ENCODE data around the gene TRIM63. TPM values are rescaled to one million over a fixed set of nuclear protein-coding genes. Genes with fewer than 3 reads are reported as not detected.

TRIM63 gene
- total RNA-seq, 2 donors from 2014 or later, result not detected

DNA sequence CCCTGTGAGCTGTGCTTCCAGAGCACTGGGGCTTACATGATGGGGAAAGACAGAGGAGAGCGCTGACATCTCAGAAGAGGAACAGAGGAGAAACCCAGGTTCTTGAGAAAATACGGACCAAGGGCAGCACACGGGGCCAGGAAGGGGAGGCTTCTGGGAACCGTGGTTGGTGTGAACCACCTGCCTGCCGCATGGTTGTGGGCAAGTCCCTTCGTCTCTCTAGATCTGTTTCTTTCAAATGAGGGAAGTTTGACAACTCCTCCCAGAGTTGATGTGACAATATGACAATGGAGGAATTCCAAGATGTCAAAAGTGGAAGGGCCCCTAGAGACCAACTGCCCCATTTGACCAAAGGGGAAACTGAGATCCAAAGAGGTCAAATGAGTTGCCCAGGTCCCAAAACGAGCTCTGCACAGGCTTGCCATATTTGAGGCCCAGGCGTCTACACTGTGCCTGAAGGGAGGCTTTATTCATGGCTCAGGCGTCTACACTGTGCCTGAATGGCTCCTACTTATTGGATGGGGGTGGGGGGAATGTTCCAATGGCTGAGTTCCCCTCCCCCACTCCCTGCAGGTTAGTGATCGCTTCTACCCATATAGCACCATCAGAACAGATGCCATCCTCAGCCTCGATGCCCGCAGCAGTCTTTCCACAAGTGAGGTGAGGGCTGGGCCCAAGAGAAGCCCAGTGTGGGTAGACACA, 34.6 kb downstream of the TRIM63 start:
- DNase-seq (no peak), ATAC-seq (no peak)
- Mint-ChIP-seq H3K27me3 (peaks cover 30% of the 10 kb centered on the region), H3K36me3 (ENCODE audit: low read depth) (no peaks in the 10 kb centered on the region), H3K4me1 (peaks cover 13% of the 10 kb centered on the region), H3K4me3 (no peak overlapping the region), H3K27ac (no peak overlapping the region)
- H3K9me3 ChIP-seq (ENCODE audit: control insufficient read depth, low read length, poor library complexity, severe bottlenecking), result no peaks in the 10 kb centered on the region

DNA sequence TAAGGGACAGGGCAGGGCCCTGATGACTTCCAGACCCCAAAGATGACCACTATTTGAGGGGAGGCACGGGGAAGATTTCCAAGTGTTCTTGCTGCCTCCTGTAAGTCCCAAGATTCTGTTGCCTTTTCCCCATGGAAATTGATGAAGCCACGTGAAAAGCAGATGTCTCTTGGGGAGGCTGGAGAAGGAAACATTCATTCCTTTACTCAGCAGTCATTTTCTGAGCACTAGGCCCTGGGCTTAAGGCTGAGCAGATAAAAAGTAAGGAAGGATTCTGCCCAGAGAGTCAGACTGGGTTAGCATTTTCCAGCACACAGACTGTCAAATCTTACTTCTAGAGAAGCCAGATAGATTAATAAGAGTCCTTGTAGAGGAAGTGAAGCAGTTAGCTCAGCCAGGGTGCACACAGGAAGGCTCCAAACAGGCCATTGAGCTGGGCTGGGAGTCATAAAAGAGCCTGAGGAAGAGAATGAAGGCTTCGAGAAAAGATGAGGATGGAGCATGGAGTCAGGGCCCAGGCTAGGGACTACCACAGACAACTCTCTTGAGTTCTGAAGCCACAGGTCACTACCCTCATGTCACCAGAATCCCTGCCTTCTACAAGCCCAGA, 35.7 kb downstream of the TRIM63 start:
- peaks cover 17% of the 10 kb centered on the region for H3K4me1 Mint-ChIP-seq

GRCh38 chr1:26031196-26031595, 36.2 kb downstream of the TRIM63 start:
- no peak overlapping the region for H3K4me3 Mint-ChIP-seq
- H3K27ac Mint-ChIP-seq, result no peak overlapping the region
- peaks cover 25% of the 10 kb centered on the region for H3K27me3 Mint-ChIP-seq
- no peak for DNase-seq
- ATAC-seq, result no peak
- H3K9me3 ChIP-seq (ENCODE audit: control insufficient read depth, low read length, poor library complexity, severe bottlenecking), result no peaks in the 10 kb centered on the region
- H3K4me1 Mint-ChIP-seq, result peaks cover 17% of the 10 kb centered on the region
- no peaks in the 10 kb centered on the region for H3K36me3 Mint-ChIP-seq (ENCODE audit: low read depth)

More for the DNA sequence above, 35.7 kb downstream of the TRIM63 start:
- Mint-ChIP-seq H3K36me3 (ENCODE audit: low read depth) (no peaks in the 10 kb centered on the region), H3K4me3 (no peak overlapping the region), H3K27me3 (peaks cover 30% of the 10 kb centered on the region), H3K27ac (no peak overlapping the region)
- ATAC-seq (no peak), DNase-seq (no peak)
- H3K9me3 ChIP-seq (ENCODE audit: control insufficient read depth, low read length, poor library complexity, severe bottlenecking), result no peaks in the 10 kb centered on the region

GRCh38 chr1:26029864-26030481, 37.5 kb downstream of the TRIM63 start:
- H3K27me3 Mint-ChIP-seq, result peaks cover 23% of the 10 kb centered on the region
- ATAC-seq, result no peak
- H3K27ac Mint-ChIP-seq, result no peak overlapping the region
- no peaks in the 10 kb centered on the region for H3K9me3 ChIP-seq (ENCODE audit: control insufficient read depth, low read length, poor library complexity, severe bottlenecking)
- peaks cover 10% of the 10 kb centered on the region for H3K4me1 Mint-ChIP-seq
- H3K36me3 Mint-ChIP-seq (ENCODE audit: low read depth), result no peaks in the 10 kb centered on the region
- DNase-seq, result no peak
- H3K4me3 Mint-ChIP-seq, result no peak overlapping the region

DNA sequence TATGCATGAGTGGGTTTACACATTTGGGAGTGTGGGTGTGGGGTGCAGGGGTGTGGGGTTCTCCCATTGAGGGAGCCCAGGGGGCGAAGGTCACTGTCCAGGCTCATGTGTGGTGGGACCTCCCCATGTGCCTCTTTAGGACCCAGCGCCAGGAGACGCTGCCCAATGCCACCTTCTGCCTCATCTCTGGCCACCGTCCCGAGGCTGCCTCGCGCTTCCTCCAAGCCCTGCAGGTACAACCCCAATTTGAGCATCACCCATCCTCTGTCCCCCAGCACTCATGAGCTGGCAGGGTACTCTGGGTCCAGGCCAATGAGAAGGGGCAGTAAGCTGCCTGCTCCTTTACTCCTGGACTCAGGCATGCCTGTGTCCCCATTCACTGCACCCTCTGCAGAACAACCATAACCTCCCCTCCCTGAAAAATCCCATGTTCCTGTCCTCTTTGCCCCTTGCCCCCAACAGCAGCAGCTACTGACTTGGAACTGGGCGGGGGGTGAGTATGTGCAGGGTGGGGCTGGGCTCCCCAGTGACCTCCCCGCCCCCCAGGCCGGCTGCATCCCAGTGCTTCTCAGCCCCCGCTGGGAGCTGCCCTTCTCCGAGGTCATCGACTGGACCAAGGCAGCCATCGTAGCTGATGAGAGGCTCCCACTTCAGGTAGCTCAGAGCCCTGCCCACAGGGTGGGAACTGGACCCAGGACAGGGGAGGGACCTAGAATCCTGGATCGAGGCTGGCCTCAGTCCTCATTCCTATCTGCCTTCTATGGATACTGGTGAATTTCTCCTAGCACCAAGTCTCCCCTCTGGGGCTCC, 38.2 kb downstream of the TRIM63 start:
- Mint-ChIP-seq H3K36me3 (ENCODE audit: low read depth) (no peaks in the 10 kb centered on the region), H3K27ac (no peak overlapping the region), H3K4me3 (no peak overlapping the region), H3K27me3 (peaks cover 20% of the 10 kb centered on the region), H3K4me1 (peaks cover 5% of the 10 kb centered on the region)
- DNase-seq, result no peak
- H3K9me3 ChIP-seq (ENCODE audit: control insufficient read depth, low read length, poor library complexity, severe bottlenecking), result no peaks in the 10 kb centered on the region
- no peak for ATAC-seq

DNA sequence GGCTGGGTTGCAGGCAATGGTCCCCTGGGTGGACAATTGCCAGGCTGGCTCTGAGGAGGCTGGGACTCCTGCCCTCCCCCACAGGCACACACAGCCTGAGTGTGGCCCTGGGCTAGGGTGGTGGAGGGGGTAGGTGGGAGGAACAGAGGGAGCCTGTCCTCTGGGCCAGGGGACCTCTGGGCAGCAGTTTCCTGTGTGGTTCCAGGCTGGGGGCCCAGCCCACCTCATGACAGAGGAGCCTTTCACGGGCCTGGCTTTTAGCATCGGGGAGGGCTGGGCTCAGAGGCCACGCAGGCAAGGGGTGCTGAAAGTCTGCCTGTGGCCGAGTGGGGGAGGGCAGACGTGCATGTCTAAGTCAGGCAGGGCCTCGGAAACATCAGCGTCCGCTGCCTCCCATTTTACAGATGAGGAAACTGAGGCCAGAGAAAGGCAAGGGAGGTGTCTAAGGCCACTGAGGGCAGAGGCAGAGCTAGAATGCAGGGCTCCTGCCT, 38.9 kb downstream of the TRIM63 start:
- ATAC-seq (no peak), DNase-seq (no peak)
- H3K9me3 ChIP-seq (ENCODE audit: control insufficient read depth, low read length, poor library complexity, severe bottlenecking), result no peaks in the 10 kb centered on the region
- H3K27me3 Mint-ChIP-seq, result peaks cover 18% of the 10 kb centered on the region
- no peak overlapping the region for H3K4me3 Mint-ChIP-seq
- no peak overlapping the region for H3K27ac Mint-ChIP-seq
- H3K36me3 Mint-ChIP-seq (ENCODE audit: low read depth), result no peaks in the 10 kb centered on the region
- H3K4me1 Mint-ChIP-seq, result peaks cover 5% of the 10 kb centered on the region

DNA sequence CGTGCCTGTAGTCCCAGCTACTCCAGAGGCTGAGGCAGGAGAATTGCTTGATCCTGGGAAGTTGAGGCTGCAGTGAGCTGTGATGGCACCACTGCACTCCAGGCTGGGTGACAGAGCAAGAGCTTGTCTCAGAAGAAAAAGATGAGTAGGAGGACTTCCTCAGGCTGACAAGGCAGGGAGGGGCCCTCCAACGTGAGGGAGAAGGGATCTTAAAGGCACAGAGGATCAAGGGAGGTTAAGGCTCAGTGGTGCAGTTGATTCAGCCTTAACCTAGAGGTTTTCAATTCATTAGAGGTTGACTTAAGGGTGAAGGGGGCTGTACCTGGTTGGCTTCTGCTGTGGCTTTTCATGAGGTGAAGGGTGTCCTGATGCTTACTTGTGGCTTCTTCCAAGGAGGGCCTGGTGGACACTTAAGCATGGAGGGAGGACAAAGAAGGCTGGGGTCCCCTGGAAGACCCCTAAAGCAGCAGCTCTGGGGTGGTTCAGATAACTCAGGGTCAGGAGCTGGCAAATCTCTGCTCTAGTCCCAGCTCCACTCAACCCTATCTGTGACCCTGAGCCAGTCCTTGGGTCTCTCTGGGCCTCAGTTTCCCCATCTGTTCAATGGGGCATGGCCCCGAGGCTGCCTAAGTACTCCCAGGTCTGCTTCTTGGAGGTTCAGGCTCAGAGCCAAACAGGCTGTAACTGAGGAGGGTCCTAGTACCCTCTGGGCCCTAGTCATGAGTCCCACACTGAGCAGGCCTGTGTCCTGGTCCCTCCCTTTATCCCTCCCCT, 39.5 kb downstream of the TRIM63 start:
- DNase-seq, result no peak
- peaks cover 18% of the 10 kb centered on the region for H3K27me3 Mint-ChIP-seq
- no peak overlapping the region for H3K4me3 Mint-ChIP-seq
- no peak for ATAC-seq
- H3K9me3 ChIP-seq (ENCODE audit: control insufficient read depth, low read length, poor library complexity, severe bottlenecking), result no peaks in the 10 kb centered on the region
- H3K27ac Mint-ChIP-seq, result no peak overlapping the region
- no peaks in the 10 kb centered on the region for H3K36me3 Mint-ChIP-seq (ENCODE audit: low read depth)
- H3K4me1 Mint-ChIP-seq, result peaks cover 5% of the 10 kb centered on the region

DNA sequence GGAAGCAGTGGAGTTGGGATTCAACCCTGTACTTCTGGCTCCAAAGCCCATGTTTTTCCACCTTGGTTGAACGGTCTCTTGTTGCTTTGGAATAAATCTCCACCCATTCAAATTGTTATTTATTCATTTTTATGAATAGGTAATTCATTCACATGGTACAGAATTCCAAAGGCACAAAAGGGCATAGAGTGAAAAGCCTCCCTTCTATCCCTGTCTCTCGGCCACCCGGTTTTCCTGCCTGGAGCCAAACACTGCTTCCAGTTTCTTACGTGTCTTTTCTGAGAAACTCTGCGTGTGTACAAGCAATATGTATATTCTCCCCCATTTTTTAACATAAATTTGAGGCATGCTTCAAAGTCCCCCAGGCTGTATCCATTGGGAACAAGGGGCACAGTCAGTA, 41.9 kb downstream of the TRIM63 start:
- Mint-ChIP-seq H3K27ac (no peak overlapping the region), H3K4me3 (no peak overlapping the region), H3K27me3 (peaks cover 2% of the 10 kb centered on the region), H3K4me1 (peaks cover 5% of the 10 kb centered on the region), H3K36me3 (ENCODE audit: low read depth) (no peaks in the 10 kb centered on the region)
- ATAC-seq (no peak), DNase-seq (no peak)
- H3K9me3 ChIP-seq (ENCODE audit: control insufficient read depth, low read length, poor library complexity, severe bottlenecking), result no peaks in the 10 kb centered on the region

- H3K36me3 Mint-ChIP-seq (ENCODE audit: low read depth), result no peaks in the 10 kb centered on the region
- no peaks in the 10 kb centered on the region for H3K9me3 ChIP-seq (ENCODE audit: control insufficient read depth, low read length, poor library complexity, severe bottlenecking)
- no peak overlapping the region for H3K4me3 Mint-ChIP-seq
- H3K27me3 Mint-ChIP-seq, result no peaks in the 10 kb centered on the region
- ATAC-seq, result no peak
- peaks cover 5% of the 10 kb centered on the region for H3K4me1 Mint-ChIP-seq
- DNase-seq, result no peak
- H3K27ac Mint-ChIP-seq, result no peak overlapping the region
Observed at GRCh38 chr1:26025060-26025459, 42.4 kb downstream of the TRIM63 start.

DNA sequence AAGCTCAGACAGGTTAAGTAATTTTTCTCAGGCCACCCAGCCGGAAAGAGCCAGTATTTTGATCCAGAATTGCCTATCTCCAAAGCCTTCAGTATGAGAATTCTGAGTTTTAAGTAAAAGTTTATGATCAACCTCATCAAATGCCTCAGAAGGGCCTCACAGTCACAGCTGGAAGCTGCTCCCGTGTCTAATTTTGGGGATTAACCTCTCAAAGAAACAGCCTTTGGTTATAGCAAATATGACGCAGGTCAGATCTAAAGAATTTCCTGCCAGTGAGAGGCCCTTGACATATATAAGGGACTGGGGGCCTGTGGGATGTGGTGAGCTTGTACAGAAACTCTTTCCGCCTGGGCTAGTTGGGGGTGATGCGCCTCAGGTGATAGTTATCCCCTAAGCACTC, 43.6 kb downstream of the TRIM63 start:
- H3K36me3 Mint-ChIP-seq (ENCODE audit: low read depth), result no peaks in the 10 kb centered on the region

DNA sequence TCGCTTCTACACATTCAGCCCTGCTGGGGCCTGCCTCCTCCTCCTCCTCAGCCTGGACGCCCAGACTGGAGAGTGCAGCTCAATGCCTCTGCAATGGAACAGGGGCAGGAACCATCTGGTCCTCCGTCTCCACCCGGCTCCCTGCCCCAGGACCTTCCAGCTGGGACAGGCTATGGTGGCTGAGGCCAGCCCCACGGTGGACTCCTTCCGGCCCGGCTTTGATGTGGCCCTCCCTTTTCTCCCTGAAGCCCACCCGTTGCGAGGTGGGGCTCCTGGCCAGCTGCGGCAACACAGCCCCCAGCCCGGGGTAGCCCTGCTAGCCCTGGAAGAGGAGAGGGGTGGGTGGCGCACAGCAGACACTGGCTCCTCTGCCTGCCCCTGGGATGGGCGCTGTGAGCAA, 44.4 kb downstream of the TRIM63 start:
- H3K9me3 ChIP-seq (ENCODE audit: control insufficient read depth, low read length, poor library complexity, severe bottlenecking), result no peaks in the 10 kb centered on the region

More for the DNA sequence above, 43.6 kb downstream of the TRIM63 start:
- DNase-seq (no peak), ATAC-seq (no peak)
- no peaks in the 10 kb centered on the region for H3K9me3 ChIP-seq (ENCODE audit: control insufficient read depth, low read length, poor library complexity, severe bottlenecking)
- Mint-ChIP-seq H3K27me3 (peaks cover 5% of the 10 kb centered on the region), H3K4me1 (peaks cover 5% of the 10 kb centered on the region), H3K4me3 (no peak overlapping the region), H3K27ac (no peak overlapping the region)

DNA sequence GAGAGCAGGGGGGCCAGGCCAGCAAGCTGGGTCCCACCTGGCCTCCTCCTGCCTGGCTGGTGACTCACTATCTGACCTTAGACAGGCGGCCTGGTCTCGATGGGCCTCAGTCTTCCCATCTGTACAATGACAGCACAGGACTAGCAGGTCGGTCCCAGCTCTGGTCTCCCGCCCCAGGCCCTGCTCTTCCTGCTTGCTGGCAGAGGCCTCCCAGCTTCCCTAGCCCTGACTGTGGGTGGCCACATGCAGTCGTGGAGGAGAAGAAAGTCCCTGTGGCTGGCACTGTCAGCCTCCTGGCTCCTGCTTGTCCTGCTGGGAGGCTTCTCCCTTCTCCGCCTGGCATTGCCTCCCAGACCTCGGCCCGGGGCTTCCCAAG, 45.0 kb downstream of the TRIM63 start:
- H3K36me3 Mint-ChIP-seq (ENCODE audit: low read depth), result no peaks in the 10 kb centered on the region
- peaks cover 9% of the 10 kb centered on the region for H3K27me3 Mint-ChIP-seq
- H3K9me3 ChIP-seq (ENCODE audit: control insufficient read depth, low read length, poor library complexity, severe bottlenecking), result no peaks in the 10 kb centered on the region
- ATAC-seq, result no peak
- H3K4me3 Mint-ChIP-seq, result no peak overlapping the region
- H3K27ac Mint-ChIP-seq, result no peak overlapping the region
- H3K4me1 Mint-ChIP-seq, result peaks cover 2% of the 10 kb centered on the region
- no peak for DNase-seq

More for the DNA sequence above, 44.4 kb downstream of the TRIM63 start:
- ATAC-seq, result no peak
- Mint-ChIP-seq H3K27ac (no peak overlapping the region), H3K27me3 (peaks cover 9% of the 10 kb centered on the region), H3K4me1 (peaks cover 5% of the 10 kb centered on the region), H3K4me3 (no peak overlapping the region), H3K36me3 (ENCODE audit: low read depth) (no peaks in the 10 kb centered on the region)
- DNase-seq, result no peak

All from T-helper 17 cell (primary cell).